NCI-H82 (cell line): ENCODE results near the gene DDAH2.
A peak's percentile ranks its signal among the peaks of the same experiment; 100 is the strongest.

Source experiments
- DNase-seq: peaks from one replicate; lab custom pipeline; 2025; lab: John Stamatoyannopoulos, UW

Gene DDAH2

DNA sequence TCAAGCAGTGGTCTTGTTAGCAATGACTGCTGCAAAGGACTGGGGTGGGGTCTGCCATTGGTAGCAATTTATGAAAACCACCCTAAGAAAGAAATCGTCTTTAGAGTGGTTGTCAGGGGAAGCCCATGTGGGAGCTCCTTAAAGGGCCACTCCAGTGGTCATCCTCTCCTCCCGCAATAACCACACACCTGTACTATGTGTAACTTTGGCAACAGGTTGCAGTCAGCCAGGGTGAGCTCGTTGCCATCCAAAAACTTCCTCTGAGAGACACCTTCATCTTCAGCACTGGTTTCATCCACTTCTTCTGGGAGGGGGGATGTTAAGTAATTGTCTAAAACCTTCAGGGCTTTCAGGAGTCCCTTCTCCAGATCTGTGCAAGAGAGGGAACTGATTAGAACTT lies 2.9 kb upstream of the DDAH2 start:
- DNase-seq = no peak

DNA sequence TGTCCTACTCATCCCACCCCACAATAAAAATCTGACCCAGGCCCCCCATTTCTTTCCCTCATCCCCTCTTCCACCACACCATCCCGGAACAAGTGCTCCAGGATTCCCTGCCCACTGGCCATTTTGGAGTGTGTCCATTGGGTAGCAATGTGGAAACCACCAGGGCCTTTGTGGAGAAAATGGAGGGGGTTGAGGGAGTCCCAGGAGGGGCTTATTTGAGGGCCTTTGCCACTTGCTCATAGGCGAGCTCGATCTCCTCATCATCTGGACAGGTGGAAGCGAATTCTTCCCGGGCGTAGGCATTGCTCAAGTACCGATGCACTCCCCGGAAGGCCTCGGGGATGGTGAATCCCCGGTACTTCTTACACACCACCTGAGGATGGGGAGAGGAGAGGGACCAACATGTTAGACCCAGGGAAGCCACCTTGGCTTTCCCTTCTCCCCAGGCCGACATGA lies 1.6 kb upstream of the DDAH2 start:
- DNase-seq = no peak

DNA sequence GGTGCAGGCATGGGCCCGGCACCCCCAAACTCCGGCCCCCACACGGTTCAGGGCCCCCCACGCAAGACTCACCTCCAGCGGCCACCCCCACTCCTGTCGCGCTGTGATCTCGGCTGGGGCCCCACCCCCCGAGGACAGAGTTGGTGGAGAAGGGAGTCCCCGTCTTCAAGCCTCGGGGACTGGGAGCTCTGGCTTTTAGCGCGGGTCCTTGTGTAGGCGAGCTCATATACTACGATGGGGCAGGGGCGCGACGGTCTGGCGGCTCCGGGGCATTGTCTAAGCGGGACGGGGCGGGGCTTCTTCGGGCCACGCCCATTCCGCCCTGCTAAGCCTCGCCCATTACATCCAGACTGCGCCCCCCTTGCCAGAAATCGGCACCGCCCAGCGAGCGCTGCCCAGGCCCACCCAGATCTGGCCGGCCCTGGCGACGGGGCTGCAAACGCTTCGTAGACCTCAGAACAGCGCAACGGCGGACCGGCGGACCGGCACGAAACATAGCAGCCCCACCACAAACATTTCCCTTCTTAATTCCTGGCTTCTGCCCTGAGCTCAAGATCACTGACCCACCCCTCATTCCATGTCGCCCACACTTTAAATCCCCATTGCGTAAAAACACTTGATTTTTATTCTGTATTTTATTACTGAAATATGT lies 1.0 kb upstream of the DDAH2 start:
- DNase-seq = peak; percentile 93

DNA sequence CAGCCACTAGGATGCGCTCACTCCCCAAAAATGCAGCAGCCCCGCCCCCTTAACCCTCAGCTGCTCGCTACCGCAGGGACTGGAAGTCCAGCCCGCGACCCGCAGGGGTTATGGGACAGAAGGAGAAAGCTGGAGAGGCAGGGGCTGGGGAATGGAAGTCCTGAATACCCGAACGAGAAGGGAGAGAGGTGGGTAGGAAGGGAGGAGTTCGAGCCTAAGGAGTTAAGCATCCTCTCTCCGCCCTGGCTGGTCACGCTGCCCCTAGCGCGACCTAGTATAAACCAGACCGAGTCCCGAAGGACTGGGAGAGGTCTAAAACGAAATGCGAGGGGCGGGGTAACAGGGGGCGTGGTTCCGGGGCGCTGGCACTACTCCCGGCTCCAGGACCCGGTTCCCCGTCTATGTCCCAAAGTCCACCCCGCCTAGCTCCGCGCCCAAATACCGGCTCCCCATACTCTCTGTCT lies 448 bp upstream of the DDAH2 start:
- DNase-seq = peak; percentile 95

DNA sequence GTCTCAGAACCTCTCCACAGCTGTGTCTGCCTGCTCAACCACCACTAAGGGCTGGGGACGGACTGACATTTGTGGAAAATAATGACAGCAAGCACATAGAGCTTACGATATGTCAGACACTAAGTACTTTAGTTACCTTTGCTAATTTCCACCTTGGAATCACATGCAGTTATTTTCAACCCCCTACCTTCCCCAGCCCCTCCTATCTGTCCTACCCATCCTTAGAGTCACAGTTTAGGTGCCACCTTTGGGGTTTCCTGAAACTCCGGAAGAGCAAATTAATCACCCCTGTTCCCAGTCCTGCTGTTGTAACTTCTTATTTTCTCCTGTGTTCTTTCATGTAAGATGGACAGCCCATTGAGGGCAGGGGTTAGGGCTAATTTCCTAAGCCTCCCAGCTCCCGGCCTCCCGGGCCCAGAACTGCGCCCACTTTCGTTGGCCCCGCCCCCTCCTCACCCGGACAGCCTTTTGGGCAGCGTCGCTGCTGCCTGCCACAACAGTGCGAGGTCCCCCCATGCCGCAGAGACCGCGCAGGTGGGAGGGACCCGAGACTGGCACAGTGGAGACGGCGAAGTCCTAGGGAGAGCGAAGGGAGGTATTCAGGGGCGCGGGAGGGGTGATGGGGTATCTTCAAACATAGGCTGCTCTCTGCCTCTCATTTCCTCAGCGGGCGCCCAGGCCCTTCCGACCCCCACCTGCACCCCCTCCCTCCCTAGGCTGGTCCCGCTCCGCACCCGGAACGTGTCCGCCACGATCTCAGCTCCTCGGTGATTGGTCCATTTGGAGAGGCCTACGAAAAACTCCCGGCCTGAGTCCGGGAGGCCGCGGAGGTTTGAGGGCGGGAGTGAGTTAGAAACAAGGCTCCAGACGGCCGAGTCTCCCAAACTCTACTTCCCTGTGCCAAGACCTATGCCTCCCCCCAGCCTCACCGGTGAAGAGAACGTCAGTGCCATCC lies 1.1 kb downstream of the DDAH2 start:
- no peak for DNase-seq

DNA sequence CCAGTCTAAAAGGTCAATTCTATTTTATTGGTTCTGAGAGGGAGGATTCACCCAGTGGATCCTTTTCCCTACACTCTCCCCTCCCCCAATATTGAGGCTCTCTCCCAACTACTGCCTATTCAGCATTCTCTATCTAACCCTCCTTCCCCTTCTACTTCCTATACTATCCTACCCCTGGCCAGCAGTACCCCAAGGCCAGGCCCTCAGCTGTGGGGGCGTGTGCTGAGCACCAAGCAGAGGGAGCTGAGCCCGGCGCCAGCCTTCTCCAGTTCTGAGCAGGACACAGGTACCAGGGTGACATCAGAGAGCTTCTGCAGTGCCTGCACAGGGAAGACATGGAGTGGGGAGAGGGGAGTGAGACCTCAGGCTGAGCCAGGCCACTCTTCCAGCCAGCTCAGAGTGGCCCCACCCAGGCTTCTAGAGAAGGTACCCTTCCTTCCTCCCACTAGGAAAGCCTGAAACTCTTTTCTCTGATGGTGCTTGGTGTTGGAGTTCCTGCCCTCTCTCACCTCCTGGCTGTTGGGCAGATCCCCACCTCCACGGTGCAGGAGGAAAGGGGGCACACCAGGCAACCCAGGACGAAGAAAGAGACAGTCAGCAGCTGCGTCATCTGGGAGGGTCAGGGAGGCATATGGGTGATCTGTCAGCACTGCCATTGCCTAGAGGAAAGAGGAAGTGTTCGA lies 1.9 kb downstream of the DDAH2 start:
- DNase-seq = no peak

DNA sequence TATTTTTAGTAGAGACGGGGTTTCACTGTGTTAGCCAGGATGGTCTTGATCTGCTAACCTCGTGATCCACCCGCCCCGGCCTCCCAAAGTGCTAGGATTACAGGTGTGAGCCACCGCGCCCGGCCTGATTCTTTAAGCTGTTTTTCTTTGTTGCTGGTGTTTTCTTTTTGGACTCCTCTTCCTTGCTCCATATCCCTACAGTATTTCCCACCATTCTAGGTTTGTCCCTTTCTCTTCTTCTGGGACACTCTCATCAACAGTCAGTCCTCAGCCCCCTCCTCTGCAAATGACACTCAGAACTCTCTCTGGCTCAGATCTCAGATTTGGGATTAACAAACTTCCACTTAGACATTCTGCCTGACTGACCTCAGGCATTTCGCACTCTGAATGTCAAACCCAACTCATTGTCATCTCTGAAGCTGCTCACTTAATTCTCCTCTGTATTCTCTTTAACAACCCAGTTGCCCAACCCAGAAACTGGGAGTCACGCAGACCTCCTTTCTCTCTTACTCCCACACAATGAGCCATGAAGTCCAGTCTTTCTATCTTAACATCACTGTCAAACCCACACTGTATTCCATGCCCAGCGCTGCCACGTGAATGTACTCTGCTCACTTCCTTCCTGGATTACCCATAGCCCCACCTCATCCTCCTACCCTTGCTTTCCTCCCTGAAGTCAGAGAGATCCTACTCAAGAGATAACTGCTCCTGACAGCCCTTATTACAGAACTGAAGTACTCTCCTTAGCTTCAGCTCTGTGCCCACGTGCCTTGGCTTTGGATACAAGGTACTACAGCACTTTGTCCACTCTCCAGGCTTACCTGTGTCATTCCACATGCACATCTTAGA lies 3.4 kb downstream of the DDAH2 start:
- no peak for DNase-seq

DNA sequence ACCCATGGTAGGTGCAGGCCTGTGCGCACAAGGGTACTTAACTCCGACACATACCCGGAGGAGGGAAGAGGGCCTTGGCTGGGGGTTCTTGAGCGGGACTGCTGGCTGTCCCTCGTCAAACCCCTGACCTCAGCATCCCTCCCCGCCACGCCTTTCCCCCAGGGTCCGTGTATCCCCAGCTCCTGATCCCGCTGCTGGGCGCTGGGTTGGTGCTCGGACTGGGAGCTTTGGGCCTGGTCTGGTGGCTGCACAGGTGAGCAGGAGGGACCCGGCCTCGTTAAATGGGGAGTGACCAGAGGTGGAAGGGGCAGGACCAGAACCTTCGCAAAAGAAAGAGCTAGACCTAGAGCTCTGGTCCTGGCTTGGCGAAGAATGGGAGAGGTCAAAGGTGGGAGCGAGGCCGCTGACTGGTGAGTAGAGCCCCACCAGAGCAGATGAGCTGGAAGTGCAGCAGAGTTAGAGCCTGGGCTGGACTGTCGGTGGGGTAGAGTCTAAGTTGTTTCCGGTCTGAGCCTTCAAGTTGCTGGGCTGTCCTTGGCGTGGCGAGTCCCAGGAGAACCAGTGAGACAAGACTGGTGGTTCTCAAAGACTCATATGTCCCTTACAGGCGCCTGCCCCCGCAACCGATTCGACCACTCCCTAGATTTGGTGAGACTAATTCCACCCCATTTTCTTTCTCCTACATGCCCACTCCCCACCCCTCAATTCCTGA lies 5.0 kb downstream of the DDAH2 start:
- no peak for DNase-seq

DNA sequence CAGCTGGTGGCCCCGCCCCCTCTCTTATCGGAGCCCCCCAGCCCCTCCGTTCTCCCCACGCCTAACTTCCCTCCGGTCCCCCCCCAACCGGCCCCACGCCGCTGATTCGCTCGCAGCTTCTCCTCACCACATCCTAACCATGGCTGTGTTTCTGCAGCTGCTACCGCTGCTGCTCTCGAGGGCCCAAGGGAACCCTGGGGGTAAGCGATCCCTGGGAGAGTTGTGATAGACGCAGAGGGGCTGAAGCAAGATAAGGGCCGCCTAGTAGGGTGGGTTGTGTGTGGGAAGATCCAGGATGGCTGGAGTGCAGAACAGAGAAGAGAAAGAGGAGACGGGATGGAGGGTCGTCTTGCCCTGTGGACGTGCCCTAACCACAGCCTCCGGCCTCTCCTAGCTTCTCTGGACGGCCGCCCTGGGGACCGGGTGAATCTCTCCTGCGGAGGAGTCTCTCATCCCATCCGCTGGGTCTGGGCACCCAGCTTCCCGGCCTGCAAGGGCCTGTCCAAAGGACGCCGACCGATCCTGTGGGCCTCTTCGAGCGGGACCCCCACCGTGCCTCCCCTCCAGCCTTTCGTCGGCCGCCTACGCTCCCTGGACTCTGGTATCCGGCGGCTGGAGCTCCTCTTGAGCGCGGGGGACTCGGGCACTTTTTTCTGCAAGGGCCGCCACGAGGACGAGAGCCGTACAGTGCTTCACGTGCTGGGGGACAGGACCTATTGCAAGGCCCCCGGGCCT lies 5.7 kb downstream of the DDAH2 start, which contains the start of gene MPIG6B:
Gene MPIG6B (plus strand): TSS at position 129 of the 735 bp plus-strand sequence. CDS start 11 bp downstream, at position 140.
- DNase-seq = no peak

DNA sequence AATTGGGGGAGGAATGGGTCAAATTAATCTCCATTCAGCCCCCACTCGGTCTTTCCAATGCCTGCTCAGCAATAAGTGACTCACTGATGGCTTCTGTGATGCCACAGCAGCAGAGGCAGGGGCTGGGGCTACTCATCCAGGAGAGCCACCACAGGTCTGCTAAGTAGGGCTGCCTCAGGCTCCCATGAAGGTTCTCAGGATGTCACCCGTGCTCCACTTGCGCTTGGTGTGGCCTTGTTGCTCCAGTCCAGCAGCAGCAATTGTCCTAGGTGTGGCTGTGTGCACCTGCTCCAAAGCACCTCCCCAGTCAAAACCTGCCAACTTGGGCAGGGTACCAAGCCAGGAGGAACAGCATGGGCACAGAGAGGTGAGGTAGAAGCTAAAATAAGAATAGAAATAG lies 6.9 kb downstream of the DDAH2 start:
- DNase-seq = no peak

DNA sequence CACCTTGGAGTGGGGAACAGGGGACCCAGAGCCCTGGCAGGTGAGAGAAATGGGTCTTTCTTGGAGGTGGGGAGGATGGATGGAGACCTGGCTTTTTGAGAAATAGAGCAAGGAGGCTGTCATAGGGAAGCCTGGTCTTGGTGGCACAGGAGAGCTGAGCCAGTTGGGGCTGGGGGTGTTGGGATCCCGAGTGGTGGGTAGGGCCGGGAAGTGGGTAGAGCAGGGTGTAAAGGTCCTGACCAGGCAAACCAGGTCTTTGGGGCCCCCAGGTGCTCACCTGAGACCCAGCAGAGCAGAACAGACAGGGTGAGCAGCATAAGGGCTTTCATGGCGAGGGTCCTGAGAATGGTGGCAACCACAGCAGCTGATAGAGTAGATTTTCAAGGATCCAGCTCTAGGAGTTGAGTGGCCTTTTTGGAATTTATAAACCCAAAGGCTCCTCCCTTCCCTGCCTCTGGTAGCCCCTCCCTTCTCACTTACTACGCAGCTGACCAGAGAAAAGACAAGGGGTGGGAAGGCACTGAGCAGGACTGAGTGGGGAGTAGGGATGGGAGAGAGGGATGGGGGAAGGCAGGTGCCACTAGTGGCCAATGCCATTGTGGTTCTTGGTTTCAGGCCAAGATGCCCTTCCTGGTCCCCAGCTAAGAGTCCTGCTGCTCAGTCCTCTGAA lies 7.6 kb downstream of the DDAH2 start, which contains the start of gene LY6G6C:
Gene LY6G6C (minus strand): TSS at position 396 of the 670 bp plus-strand sequence. CDS start 67 bp downstream, at position 329.
- no peak for DNase-seq

DNA sequence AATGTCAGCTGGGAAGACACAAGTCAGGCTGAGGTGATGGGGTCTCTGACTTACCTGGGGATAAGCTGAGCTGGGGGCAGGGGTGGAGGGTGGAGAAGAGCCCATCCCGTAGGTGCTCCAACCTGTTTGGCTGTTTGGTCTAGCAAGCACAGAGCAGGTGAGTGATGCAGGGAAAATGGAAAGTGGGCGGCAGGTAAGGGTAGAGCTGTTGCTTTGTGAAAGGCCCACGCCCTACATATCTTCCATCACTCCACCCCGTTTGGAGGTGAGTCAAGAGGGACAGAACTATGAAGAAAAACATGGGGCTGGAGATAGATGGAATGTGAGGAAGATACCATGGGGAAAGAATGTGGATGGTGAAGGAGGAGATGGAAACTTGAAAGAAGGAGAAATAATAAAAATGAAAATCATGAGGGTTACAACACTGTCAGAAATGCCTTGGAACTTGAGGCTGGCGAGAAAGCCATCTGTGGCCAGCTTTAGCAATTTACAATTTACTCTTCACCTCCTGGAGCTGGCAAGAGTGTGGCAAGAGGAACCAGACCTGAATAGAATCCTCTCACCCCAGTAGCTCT lies 8.8 kb downstream of the DDAH2 start:
- no peak for DNase-seq

DNA sequence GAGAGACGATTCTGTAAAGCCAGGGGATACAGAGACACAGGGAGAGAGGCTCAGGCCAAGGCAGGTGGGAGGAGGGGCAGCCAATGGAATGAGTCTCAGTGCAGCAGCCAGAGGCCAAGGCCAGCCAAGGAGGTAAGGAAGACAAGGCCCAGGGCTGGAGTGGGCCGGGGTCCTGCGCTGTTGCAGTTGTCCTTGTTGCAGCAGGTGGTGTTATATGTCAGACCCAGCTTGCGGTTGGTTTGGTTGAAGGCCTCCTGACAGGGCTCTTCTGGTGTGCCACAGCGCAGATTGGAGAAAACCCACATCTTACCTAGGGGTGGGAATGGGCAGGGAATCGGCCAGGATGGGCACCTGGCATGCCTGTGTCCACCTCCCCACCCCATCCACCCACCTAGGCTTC lies 10.1 kb downstream of the DDAH2 start:
- no peak for DNase-seq

DNA sequence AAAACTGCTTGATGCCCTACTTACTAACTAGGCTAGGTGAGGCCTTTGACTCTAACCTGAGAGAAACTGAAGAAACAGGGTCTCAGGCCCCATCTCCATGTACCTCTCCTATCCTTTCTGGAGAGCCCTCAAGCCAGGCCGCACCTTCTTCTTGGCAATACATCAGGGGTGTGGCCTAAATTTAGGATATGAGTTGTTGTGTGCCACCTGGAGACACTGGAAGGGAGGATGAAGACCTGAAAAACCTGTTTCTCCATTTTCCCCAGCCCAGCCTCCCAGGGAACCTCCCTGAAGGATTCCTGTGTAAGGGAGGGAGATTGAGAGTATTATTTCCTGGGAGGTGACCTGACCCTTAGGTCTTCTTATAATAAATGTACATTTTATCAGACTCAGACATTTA lies 10.8 kb downstream of the DDAH2 start:
- no peak for DNase-seq

DNA sequence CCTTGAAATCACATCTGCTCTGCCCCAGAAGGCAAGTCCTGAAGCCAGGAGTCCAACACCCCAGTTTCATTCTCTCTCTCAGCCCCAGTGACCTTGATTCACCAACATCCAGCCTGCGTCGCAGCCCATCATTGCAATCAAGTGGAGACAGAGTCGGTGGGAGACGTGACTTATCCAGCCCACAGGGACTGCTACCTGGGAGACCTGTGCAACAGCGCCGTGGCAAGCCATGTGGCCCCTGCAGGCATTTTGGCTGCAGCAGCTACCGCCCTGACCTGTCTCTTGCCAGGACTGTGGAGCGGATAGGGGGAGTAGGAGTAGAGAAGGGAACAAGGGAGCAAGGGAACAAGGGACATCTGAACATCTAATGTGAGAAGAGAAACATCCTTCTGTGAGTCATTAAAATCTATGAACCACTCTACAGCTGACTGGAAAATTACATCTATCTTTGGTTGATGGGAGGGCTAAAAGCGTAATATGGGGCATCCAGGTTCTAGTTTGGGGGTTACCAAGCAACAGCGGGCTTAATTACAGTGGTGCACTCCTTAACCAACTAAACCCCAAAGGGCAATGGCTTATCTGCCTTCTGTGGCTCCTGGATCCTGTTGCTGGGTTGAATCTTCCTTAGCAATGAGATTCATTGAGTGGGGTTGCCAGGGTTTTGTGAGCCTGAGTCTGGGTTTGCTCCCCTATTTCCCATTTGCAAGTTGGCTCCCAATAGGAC lies 11.4 kb downstream of the DDAH2 start:
- peak; percentile 38 for DNase-seq

DNA sequence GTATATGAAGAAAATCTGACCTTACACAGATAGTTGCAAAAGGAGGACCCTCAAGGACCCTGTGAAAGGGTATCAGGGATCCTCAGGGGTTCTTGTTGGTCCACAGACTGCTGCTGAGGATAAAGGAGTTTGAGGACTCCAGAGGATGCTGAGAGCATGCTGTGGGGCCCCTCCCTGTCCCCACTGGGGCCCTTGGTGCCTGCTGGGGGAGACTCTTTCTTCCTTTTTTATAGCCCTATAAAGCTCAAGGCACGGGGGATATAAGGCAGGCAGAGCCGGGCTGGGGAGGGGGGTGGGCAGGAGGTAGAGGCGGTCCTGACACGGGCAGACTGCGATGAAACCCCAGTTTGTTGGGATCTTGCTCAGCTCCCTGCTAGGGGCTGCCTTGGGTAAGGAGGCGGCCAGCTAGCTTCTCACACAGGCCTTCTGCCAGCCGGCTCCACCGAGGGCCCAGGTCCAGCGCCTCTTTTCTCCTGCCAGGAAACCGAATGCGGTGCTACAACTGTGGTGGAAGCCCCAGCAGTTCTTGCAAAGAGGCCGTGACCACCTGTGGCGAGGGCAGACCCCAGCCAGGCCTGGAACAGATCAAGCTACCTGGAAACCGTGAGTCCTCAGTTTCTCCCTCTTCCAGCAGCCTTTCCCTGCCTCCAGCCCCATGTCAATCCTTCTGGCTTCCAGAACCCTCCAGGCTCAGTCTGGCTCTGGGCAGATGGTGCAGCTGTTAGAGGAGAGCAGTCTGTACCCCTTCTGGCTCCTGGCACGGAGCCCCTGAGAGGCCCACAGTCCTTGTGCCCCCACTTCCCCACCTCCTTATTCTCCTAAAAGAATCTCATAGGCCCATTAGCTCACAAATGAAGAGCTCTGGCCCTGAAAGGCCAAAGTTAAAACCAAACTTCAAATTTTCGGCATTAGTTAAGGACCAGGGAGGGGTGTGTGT lies 13.8 kb downstream of the DDAH2 start, which contains the start of gene LY6G6D:
Gene LY6G6D (plus strand): TSS at position 327 of the 937 bp plus-strand sequence. CDS start 8 bp downstream, at position 335.
- DNase-seq = no peak
